Measurements from ENCODE around the gene SMIM28.
"Not testable (repeated sequence)": the region's sequence is repeated elsewhere in the genome, so short reads cannot be mapped to it uniquely, and the experiment has no call there.

SMIM28 gene

DNA sequence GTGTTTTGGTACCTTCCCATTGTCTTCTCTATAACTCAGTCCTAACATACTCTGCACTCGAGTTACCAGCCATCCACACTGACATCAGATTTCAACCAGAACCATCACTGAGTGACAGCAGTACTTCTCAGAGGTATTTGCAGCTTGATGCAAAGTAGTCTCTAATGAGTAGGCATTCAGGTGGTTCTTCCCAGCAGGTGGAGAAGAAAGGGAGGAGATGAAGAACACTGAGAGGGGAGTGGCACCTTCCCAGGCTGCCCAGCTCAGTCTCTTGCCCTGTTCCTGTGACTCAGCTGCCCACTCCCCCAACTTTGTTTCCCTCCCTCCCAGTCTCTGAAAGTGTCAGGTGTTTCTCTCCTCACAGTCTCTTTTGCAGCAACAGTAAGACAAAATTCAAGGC is 38.7 kb upstream of the SMIM28 start:
- H3K27ac ChIP-seq, result no peak overlapping the region
- H3K36me3 ChIP-seq (ENCODE audit: insufficient read depth, low read length), result no peaks in the 10 kb centered on the region
- H3K9ac ChIP-seq (ENCODE audit: insufficient read length), result no peak overlapping the region
- no peak overlapping the region for H3K4me3 ChIP-seq
- DNase-seq (ENCODE audit: low read depth, low spot score), result no peak
- TF ChIP-seq POLR2AphosphoS5 (IDR thresholded peaks at IDR 0.05; ENCODE audit: borderline replicate concordance, low read depth, low read length), result no peak
- TF ChIP-seq EZH2 (IDR thresholded peaks at IDR 0.05), result no peak
- TF ChIP-seq FOXP2 (optimal IDR thresholded peaks at IDR 0.05; ENCODE audit: control extremely low read depth, extremely low read length, insufficient read depth), result no peak
- no peaks in the 10 kb centered on the region for H3K9me3 ChIP-seq (ENCODE audit: low read depth, low read length)

DNA sequence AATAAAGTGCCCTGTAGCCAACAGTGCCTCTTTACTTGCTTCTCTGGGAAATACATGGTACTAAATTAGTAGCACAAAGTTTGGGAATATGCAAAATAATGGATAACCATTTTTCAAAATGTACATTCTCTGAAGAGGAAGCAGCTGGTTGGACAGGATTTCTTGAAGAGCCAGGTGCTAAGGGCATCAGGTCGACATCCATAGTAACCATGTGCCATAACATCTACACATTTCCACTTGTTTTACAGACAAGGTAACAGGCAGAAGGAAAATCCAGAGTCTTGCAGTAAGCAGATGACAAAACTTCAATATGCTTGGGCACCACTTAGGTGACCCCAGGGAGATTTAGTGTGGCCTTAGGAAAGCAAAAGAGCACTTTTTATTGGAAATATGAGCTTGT is 36.5 kb upstream of the SMIM28 start:
- DNase-seq (ENCODE audit: low read depth, low spot score), result no peak

DNA sequence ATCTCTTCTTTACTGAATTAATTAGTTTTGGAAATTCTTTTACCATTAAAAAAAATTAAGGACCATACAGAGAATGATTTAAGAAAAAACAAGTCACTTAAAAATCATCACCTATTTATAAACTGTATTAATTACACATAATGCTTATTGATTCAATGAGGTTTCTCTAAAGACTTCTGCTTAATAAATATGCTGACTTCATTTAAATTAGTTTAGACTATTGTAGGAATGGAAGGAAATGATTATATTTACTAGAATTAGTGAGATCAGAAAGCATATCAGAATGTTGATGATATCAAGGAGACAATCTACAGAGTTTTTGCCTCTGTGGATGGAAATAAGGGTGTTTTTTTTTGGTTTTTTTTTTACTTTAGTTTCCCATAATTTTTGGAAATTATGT is 34.6 kb upstream of the SMIM28 start:
- no peak for TF ChIP-seq EZH2 (IDR thresholded peaks at IDR 0.05)
- H3K4me3 ChIP-seq, result no peak overlapping the region
- H3K9me3 ChIP-seq (ENCODE audit: low read depth, low read length), result no peaks in the 10 kb centered on the region
- H3K9ac ChIP-seq (ENCODE audit: insufficient read length), result no peak overlapping the region
- no peaks in the 10 kb centered on the region for H3K36me3 ChIP-seq (ENCODE audit: insufficient read depth, low read length)
- no peak overlapping the region for H3K27ac ChIP-seq
- DNase-seq (ENCODE audit: low read depth, low spot score), result no peak

More for the DNA sequence above, 36.5 kb upstream of the SMIM28 start:
- TF ChIP-seq FOXP2 (optimal IDR thresholded peaks at IDR 0.05; ENCODE audit: control extremely low read depth, extremely low read length, insufficient read depth), result no peak
- no peak for TF ChIP-seq EZH2 (IDR thresholded peaks at IDR 0.05)
- no peak for TF ChIP-seq POLR2AphosphoS5 (IDR thresholded peaks at IDR 0.05; ENCODE audit: borderline replicate concordance, low read depth, low read length)
- no peaks in the 10 kb centered on the region for H3K9me3 ChIP-seq (ENCODE audit: low read depth, low read length)
- H3K27ac ChIP-seq, result no peak overlapping the region
- no peak overlapping the region for H3K9ac ChIP-seq (ENCODE audit: insufficient read length)
- H3K4me3 ChIP-seq, result no peak overlapping the region
- H3K36me3 ChIP-seq (ENCODE audit: insufficient read depth, low read length), result no peaks in the 10 kb centered on the region

DNA sequence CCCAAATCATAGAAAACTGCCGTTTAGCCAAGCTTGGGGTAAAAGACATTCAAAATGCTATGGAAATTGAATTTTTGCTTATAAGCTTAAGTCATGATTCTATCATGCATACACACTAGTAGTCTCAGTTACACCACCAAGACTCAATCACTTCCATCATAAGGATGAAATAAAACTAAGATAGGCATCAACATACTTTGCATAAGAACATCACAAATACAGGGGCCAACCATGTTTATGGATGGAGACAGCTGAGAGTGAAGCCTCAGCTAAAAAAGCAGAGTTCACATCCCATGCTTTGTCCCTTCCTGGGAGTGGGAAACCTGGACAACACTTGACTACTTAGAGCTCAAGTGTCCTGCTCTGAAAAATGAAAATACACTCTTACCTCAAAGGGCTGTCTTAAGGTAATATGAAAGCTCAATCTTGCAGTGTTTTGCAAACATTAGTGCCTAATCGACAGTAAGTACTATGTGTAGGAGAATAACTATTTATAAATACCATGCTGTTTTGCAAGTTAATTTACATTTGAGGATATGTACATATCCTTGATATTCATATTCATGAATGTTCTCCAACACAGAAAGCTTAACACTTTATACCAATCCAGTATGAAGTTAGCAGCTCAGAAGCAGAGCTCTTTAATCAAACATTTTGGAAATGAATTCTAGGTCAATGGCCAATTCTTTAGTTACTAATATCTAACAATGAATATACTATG is 32.0 kb upstream of the SMIM28 start:
- no peak overlapping the region for H3K4me3 ChIP-seq
- H3K9ac ChIP-seq (ENCODE audit: insufficient read length), result no peak overlapping the region
- TF ChIP-seq EZH2 (IDR thresholded peaks at IDR 0.05) (no peak), POLR2AphosphoS5 (IDR thresholded peaks at IDR 0.05; ENCODE audit: borderline replicate concordance, low read depth, low read length) (no peak), FOXP2 (optimal IDR thresholded peaks at IDR 0.05; ENCODE audit: control extremely low read depth, extremely low read length, insufficient read depth) (no peak)
- no peaks in the 10 kb centered on the region for H3K36me3 ChIP-seq (ENCODE audit: insufficient read depth, low read length)
- no peak for DNase-seq (ENCODE audit: low read depth, low spot score)
- H3K9me3 ChIP-seq (ENCODE audit: low read depth, low read length), result no peaks in the 10 kb centered on the region
- H3K27ac ChIP-seq, result no peak overlapping the region

DNA sequence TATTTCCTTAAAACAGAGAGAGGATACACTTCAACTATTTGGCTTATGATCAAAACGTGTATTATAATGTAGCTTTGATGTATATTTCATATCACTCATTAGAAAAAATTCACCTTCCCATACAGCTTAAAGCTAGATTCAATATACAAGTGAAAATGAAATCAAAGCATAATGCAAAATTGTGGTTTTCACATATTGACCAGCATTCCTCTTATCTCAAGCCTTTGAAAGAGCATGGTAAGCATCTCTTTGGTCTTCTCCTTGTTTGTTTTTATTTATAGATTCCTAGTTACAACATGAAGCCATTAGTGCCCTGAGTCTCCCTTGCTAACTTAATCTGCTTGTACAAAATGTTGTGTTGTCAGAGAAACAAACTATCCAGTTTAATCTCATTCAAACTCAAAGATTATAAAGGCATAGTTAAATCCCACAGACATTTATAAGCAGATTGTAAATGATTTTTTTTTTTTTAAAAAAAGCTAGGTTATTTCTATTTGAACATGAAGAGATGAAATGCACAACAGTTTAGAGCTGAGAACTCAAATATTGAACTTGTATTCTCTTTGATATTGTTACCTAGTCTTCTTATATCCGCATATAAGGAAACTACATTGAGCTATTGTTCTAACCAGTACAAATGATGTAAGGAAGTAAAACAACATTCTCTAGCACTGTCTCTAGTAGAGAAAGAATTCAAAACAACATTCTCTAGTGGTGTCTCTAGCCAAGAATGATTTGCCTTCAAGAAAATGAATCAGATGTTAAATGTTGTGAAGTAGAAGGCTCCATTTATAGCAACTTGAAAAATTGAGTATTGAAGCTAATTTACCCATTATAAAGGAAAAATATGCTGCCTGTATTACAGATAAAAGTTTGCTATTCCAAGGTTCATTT is 31.2 kb upstream of the SMIM28 start:
- DNase-seq (ENCODE audit: low read depth, low spot score), result no peak

DNA sequence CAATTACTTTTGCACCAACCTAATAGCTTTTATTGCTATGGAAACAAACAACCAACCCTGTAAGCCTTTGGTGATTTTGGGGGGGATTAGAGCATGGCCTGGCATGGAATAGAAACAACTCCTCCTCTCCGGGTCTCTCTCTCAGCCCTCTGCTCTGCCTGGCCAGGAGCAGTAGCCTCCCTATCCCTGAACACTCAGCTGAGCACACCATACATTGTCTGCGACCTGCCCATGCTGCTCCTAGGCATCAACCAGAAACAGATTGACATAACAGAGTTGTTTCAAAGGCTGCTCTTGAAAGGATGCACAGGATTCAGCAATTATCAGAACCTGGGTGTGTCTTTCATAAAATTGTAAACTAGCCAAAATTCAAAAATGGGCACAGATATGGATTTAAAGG is 29.8 kb upstream of the SMIM28 start:
- Histone ChIP-seq H3K9ac (ENCODE audit: insufficient read length) (no peak overlapping the region), H3K27ac (no peak overlapping the region), H3K4me3 (no peak overlapping the region), H3K36me3 (ENCODE audit: insufficient read depth, low read length) (no peaks in the 10 kb centered on the region), H3K9me3 (ENCODE audit: low read depth, low read length) (no peaks in the 10 kb centered on the region)
- no peak for TF ChIP-seq FOXP2 (optimal IDR thresholded peaks at IDR 0.05; ENCODE audit: control extremely low read depth, extremely low read length, insufficient read depth)
- no peak for TF ChIP-seq EZH2 (IDR thresholded peaks at IDR 0.05)
- no peak for TF ChIP-seq POLR2AphosphoS5 (IDR thresholded peaks at IDR 0.05; ENCODE audit: borderline replicate concordance, low read depth, low read length)
- DNase-seq (ENCODE audit: low read depth, low spot score), result no peak

More for the DNA sequence above, 31.2 kb upstream of the SMIM28 start:
- Histone ChIP-seq H3K4me3 (no peak overlapping the region), H3K27ac (no peak overlapping the region), H3K9ac (ENCODE audit: insufficient read length) (no peak overlapping the region), H3K9me3 (ENCODE audit: low read depth, low read length) (no peaks in the 10 kb centered on the region), H3K36me3 (ENCODE audit: insufficient read depth, low read length) (no peaks in the 10 kb centered on the region)
- TF ChIP-seq FOXP2 (optimal IDR thresholded peaks at IDR 0.05; ENCODE audit: control extremely low read depth, extremely low read length, insufficient read depth), result no peak
- no peak for TF ChIP-seq POLR2AphosphoS5 (IDR thresholded peaks at IDR 0.05; ENCODE audit: borderline replicate concordance, low read depth, low read length)
- no peak for TF ChIP-seq EZH2 (IDR thresholded peaks at IDR 0.05)

DNA sequence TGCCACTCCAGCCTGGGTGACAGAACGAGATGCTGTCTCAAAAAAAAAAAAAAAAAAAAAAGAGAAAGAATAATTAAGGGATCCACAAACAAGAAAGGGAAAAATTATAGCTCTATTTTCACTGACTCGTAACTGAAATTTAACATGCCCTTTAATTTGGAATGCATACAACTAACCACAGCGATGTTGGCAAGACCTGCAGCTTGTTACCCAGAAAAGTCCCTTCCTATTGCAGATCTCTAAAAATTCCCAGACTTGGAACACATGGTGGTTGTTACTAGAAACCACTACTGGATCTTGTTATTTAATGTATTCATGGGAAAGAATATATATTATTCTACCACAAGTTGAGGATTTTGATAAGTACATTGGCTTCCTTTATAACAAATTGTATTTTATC is 27.8 kb upstream of the SMIM28 start:
- DNase-seq (ENCODE audit: low read depth, low spot score), result peak; percentile 76
- Histone ChIP-seq H3K9ac (ENCODE audit: insufficient read length) (no peak overlapping the region), H3K4me3 (no peak overlapping the region), H3K9me3 (ENCODE audit: low read depth, low read length) (no peaks in the 10 kb centered on the region), H3K36me3 (ENCODE audit: insufficient read depth, low read length) (no peaks in the 10 kb centered on the region), H3K27ac (no peak overlapping the region; the same call in 1 of the 2 replicates)
- no peak for TF ChIP-seq POLR2AphosphoS5 (IDR thresholded peaks at IDR 0.05; ENCODE audit: borderline replicate concordance, low read depth, low read length)
- TF ChIP-seq FOXP2 (optimal IDR thresholded peaks at IDR 0.05; ENCODE audit: control extremely low read depth, extremely low read length, insufficient read depth), result no peak
- no peak for TF ChIP-seq EZH2 (IDR thresholded peaks at IDR 0.05)

DNA sequence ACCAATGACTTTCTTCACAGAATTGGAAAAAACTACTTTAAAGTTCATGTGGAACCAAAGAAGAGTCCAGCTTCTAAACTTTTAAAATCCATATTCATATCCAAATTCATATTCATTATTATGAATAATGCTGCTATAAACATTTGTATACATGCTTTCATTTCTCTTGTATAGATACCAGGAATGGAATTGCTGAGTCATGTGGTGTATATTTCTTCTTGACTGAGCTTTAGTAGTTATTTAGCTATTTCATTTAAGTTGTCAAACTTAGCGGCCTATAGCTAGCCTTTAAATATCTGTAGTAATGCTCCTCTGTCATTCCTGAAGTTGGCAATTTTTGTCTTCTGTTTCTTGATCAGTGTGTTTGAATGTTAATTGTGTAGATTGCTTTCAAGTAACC is 19.8 kb upstream of the SMIM28 start:
- Histone ChIP-seq H3K36me3 (ENCODE audit: insufficient read depth, low read length) (no peaks in the 10 kb centered on the region), H3K27ac (peak overlapping the region; percentile 39; the same call in 1 of the 2 replicates), H3K9ac (ENCODE audit: insufficient read length) (no peak overlapping the region), H3K4me3 (no peak overlapping the region), H3K9me3 (ENCODE audit: low read depth, low read length) (no peaks in the 10 kb centered on the region)
- TF ChIP-seq FOXP2 (optimal IDR thresholded peaks at IDR 0.05; ENCODE audit: control extremely low read depth, extremely low read length, insufficient read depth), result no peak
- no peak for DNase-seq (ENCODE audit: low read depth, low spot score)

DNA sequence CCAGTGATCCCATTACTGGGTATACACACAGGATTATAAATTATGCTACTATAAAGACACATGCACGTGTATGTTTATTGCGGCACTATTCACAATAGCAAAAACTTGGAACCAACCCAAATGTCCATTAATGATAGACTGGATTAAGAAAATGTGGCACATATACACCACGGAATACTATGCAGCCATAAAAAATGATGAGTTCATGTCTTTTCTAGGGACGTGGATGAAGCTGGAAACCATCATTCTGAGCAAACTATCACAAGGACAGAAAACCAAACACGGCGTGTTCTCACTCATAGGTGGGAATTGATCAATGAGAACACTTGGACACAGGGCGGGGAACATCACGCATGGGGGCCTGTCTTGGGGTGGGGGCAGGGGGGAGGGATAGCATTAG is 9.0 kb upstream of the SMIM28 start:
- H3K9ac ChIP-seq (ENCODE audit: insufficient read length); H3K4me3 ChIP-seq; H3K9me3 ChIP-seq (ENCODE audit: low read depth, low read length); DNase-seq (ENCODE audit: low read depth, low spot score); H3K36me3 ChIP-seq (ENCODE audit: insufficient read depth, low read length); H3K27ac ChIP-seq: not testable (repeated sequence)

Measured in SK-N-MC (cell line).